AG04449 (cell line): ENCODE measurements around the gene ANKH.

Source experiments
- CTCF ChIA-PET: fragments of 350-600 bp; formaldehyde crosslinking; extraction: SDS; loops from one replicate; lab custom pipeline; 2021; ENCODE audit warnings: antibody characterized with exemption; lab: Yijun Ruan, JAX
- POLR2A ChIA-PET: fragments of 400-600, 350-600 bp; formaldehyde crosslinking; extraction: SDS; loops from one replicate; lab custom pipeline; 2020; ENCODE audit warnings: antibody characterized with exemption, inconsistent platforms; lab: Yijun Ruan, JAX
- DNase-seq: peaks from one replicate; pipeline ENCODE4 v3.0.0-alpha.2; 2010; ENCODE audit warnings: low read depth, low spot score
- H3K4me3 ChIP-seq: 2 replicates; pipeline ENCODE4 v1.5.1; 2011; ENCODE audit warnings: low read depth, mild to moderate bottlenecking, control low read depth, low read length
- TF ChIP-seq, protein P1 (sequence below): IDR thresholded peaks from one replicate; pipeline ENCODE4 v1.5.1; 2011; ENCODE audit warnings: mild to moderate bottlenecking, moderate library complexity, low read length, control low read depth, inconsistent platforms; ENCODE audit not compliant: insufficient read depth; ENCODE audit errors: missing control alignments

Gene ANKH

DNA sequence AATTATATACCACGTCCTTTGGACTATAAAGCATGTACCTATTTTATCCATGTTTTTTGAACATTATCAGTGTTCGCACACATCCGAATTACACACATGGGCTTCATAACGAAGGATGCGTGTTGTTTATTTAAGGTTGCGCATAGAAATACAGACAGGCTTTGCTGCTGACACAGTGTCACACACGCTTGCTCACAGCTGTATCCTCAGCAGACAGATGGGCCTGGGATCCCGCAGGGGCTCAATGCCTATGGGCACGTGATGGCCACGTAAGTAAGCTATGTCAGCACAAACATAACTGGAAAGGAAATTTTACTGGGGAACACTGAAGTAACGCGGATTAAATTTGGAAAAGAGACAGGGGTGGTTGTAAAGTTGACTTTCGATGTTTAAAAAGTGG, 130.4 kb downstream of the ANKH start:
- TF ChIP-seq, protein P1, sequence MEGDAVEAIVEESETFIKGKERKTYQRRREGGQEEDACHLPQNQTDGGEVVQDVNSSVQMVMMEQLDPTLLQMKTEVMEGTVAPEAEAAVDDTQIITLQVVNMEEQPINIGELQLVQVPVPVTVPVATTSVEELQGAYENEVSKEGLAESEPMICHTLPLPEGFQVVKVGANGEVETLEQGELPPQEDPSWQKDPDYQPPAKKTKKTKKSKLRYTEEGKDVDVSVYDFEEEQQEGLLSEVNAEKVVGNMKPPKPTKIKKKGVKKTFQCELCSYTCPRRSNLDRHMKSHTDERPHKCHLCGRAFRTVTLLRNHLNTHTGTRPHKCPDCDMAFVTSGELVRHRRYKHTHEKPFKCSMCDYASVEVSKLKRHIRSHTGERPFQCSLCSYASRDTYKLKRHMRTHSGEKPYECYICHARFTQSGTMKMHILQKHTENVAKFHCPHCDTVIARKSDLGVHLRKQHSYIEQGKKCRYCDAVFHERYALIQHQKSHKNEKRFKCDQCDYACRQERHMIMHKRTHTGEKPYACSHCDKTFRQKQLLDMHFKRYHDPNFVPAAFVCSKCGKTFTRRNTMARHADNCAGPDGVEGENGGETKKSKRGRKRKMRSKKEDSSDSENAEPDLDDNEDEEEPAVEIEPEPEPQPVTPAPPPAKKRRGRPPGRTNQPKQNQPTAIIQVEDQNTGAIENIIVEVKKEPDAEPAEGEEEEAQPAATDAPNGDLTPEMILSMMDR = no peak
- ChIA-PET POLR2A (no interaction called here), CTCF (interaction anchor here (1.3 to 2.2 kb wide), 3 partner anchors 10 to 14 kb away, joined by 4 to 18 read pairs (median 5); no protein-coding TSS in a partner anchor)
- H3K4me3 ChIP-seq = no peak overlapping the region
- no peak for DNase-seq

DNA sequence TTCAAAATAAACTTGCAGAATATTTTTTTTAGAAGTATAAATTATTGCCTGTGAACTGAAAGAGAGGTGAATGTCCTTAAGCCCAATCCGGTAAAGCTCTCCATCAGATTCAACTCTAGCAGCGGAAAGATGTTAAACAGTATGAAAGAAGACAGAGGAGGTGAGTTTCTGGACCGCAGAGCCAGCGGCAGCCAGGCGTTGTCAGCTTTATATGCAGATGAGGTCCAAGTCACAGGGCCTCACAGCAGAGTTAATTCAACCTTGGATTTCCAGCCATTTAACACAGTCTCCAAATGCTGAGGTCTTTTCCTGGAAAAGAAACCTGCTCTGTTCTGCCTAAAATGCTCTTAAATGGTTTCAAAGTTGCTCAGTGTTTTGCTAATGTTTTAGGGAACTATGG, 131.6 kb downstream of the ANKH start:
- DNase-seq = no peak
- TF ChIP-seq, protein P1 = no peak
- CTCF ChIA-PET = interaction anchor here (0.9 to 2.2 kb wide), 4 partner anchors 9 to 275 kb away, joined by 3 to 18 read pairs (median 4); no protein-coding TSS in a partner anchor
- H3K4me3 ChIP-seq = no peak overlapping the region
- POLR2A ChIA-PET = no interaction called here

DNA sequence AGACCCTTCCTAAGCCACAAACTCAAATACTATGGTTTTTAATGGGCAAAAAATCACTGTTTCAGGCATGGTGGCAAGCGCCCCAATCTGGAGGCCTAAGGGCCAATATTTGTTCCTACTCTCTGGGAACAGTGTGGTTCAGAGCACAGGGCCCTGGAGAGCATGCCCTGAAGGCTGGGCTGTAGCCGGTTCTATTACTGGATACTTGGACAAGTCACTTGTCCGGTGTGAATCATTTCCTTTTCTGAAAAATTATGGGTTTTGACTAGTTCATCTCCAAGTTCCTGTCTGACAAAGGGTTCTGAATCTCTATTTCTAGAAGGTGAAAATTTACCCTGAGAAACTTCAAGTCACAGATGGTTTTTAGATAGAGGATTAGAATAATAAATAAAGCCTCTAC, 132.0 kb downstream of the ANKH start:
- no peak overlapping the region for H3K4me3 ChIP-seq
- ChIA-PET CTCF (interaction anchor here (0.9 to 2.2 kb wide), 3 partner anchors 11 to 275 kb away, joined by 3 to 18 read pairs (median 4); no protein-coding TSS in a partner anchor), POLR2A (no interaction called here)
- TF ChIP-seq, protein P1 = no peak
- DNase-seq = no peak

DNA sequence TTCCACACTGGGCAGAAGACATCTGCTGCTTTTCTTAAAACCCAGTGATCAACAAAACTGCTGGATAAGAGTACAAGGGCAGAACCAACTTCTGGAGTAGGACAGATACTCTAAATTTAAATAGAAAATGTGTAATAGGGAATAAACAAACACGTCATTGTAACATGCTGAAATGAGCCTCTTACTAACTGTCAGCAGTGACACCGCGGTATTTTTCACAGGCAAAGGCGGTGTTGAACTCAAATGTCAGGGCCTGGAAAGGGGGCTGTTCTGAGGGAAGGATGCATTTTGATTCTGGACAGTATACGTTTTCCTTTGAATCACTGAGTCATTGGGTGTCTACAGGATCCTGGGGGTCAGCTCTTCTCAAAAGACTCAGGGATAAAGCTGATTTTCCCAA, 133.5 kb downstream of the ANKH start:
- POLR2A ChIA-PET = no interaction called here
- CTCF ChIA-PET = interaction anchor here (0.8 to 2.5 kb wide), 2 partner anchors 10 to 32 kb away, joined by 3 to 28 read pairs; no protein-coding TSS in a partner anchor
- no peak overlapping the region for H3K4me3 ChIP-seq
- TF ChIP-seq, protein P1 = no peak
- no peak for DNase-seq

DNA sequence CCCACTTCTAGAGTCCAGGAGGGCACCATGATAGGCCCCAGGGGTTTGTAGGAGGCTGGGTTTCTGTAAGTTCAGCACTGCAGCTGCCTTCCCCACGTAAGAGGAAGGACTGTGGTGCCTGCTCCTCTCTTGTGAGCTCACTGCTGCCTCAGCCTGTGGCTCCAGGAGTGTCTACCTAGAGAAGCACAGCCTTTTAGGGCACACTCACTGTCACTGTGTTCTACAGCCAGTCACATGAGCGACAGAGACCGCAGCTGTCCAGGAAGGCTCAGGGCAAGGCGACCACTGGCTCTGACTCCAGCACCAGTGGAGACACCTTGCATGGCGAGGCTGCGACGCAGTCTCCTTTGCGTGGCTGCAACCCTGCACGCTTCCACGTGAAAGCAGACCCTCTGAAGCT, 134.3 kb downstream of the ANKH start:
- DNase-seq = no peak
- CTCF ChIA-PET = interaction anchor here (0.8 to 2.5 kb wide), 2 partner anchors 10 to 31 kb away, joined by 3 to 28 read pairs; no protein-coding TSS in a partner anchor
- POLR2A ChIA-PET = no interaction called here
- TF ChIP-seq, protein P1 = no peak
- no peak overlapping the region for H3K4me3 ChIP-seq

DNA sequence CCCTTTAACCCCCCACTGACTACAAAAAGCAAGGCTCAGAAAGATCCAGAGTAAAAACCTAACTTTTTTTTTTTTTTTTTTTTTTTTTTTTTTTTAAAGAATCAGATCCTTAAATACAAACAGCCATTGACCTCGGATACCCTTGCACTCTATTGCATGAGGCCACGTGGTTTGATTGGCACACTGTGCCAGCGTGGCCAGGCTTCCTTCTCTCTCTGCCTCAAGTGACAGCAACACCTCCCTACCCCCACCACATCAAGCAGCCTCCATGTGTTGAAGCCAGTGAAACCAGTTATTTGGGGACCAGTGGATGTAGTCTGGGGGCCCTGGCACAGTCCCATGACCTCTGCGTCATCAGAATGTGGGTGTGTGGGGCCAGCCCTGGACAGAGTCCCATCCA, 135.6 kb downstream of the ANKH start:
- H3K4me3 ChIP-seq = no peak overlapping the region
- DNase-seq = no peak
- TF ChIP-seq, protein P1 = no peak
- CTCF ChIA-PET = interaction anchor here (0.6 to 1.5 kb wide), 4 partner anchors 9 to 267 kb away, joined by 3 to 6 read pairs (median 3); no protein-coding TSS in a partner anchor
- POLR2A ChIA-PET = no interaction called here
